ENCODE data around the gene SEC31A.

DNA sequence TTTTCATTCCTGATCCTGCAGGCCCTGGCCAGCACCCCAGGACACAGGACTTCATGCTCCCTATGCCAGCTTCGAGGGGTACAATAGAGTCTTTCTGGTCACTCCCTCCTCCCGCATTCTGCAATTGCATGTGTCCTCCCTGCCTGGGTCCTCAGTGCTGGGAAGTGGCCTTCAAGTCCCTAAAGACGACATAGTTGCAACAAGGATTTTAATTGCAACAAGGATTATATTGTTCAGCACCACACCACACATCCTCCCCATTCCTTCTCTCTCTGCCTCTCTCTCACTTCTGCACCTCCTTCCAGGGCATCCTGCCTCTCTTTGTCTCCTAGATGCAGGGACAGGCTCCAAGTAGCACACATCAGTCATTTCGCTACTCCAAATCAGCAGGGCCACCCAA is 117.9 kb downstream of the SEC31A start:
- TF ChIP-seq CTCF (IDR thresholded peaks at IDR 0.05; ENCODE audit: low read length): no peak
- no peak for TF ChIP-seq EZH2phosphoT487 (IDR thresholded peaks at IDR 0.05; ENCODE audit: low read length)
- TF ChIP-seq EZH2 (optimal IDR thresholded peaks at IDR 0.05; ENCODE audit: low read depth, low read length): no peak
